OCI-LY7 (cell line): ENCODE data around the gene YLPM1. TPM values are rescaled to one million over a fixed set of nuclear protein-coding genes. Genes with fewer than 3 reads are reported as not detected.

Experiments
- BruUV-seq: library from RNA; stranded (reverse); fragments of 400-500 nt; replicated peaks from 2 replicates; lab custom pipeline; 2021; lab: Mats Ljungman, UMichigan
- CTCF ChIA-PET: fragments of 300-600 bp; sonication (Branson Sonifier 250); formaldehyde crosslinking; loops from one replicate; lab custom pipeline; 2022; ENCODE audit warnings: antibody characterized with exemption; ENCODE audit not compliant: unreplicated experiment; lab: Charles Lee
- POLR2A ChIA-PET: fragments of 300-600 bp; sonication (Branson Sonifier 250); formaldehyde crosslinking; loops from one replicate; lab custom pipeline; 2022; ENCODE audit warnings: antibody characterized with exemption; lab: Charles Lee
- DNase-seq: peaks from one replicate; pipeline ENCODE4 v3.0.0-alpha.2; 2015; ENCODE audit warnings: low spot score
- H2AFZ ChIP-seq: fragments of 200-600 bp; sonication (generic), shearing (Covaris generic); 2 replicates; pipeline ENCODE4 v1.6.1; 2014; ENCODE audit warnings: mild to moderate bottlenecking, antibody characterized with exemption, low read length, moderate library complexity
- H3K27ac ChIP-seq: fragments of 200-600 bp; sonication (generic); 2 replicates; pipeline ENCODE4 v1.5.1; 2014; ENCODE audit warnings: mixed run types, low read depth, mild to moderate bottlenecking, moderate library complexity, low read length, inconsistent platforms; ENCODE audit not compliant: poor library complexity, severe bottlenecking
- H3K36me3 ChIP-seq: fragments of 200-600 bp; sonication (generic); 2 replicates; pipeline ENCODE4 v1.6.1; 2014; ENCODE audit warnings: mild to moderate bottlenecking, antibody characterized with exemption, low read length, moderate library complexity, mixed read lengths; ENCODE audit not compliant: insufficient read depth
- H3K4me1 ChIP-seq: fragments of 200-600 bp; sonication (generic); 2 replicates; pipeline ENCODE4 v1.5.1; 2014; ENCODE audit warnings: mild to moderate bottlenecking, low read length; ENCODE audit not compliant: insufficient read depth, poor library complexity, severe bottlenecking
- H3K4me2 ChIP-seq: fragments of 200-600 bp; sonication (generic); 2 replicates; pipeline ENCODE4 v1.6.1; 2014; ENCODE audit warnings: mild to moderate bottlenecking, low read length
- H3K4me3 ChIP-seq: fragments of 200-600 bp; sonication (generic); 2 replicates; pipeline ENCODE4 v1.5.1; 2014; ENCODE audit warnings: mild to moderate bottlenecking, low read depth, low read length; ENCODE audit not compliant: poor library complexity, severe bottlenecking
- H3K79me2 ChIP-seq: fragments of 200-600 bp; sonication (generic); 2 replicates; pipeline ENCODE4 v1.6.1; 2016; ENCODE audit warnings: low read depth, mild to moderate bottlenecking, low read length, moderate library complexity, mixed read lengths; ENCODE audit not compliant: insufficient read depth
- H3K9me2 ChIP-seq: fragments of 200-600 bp; sonication (generic); 2 replicates; pipeline ENCODE4 v1.6.1; 2016; ENCODE audit warnings: mild to moderate bottlenecking, low read length, mixed read lengths; ENCODE audit not compliant: insufficient read depth
- H3K9me3 ChIP-seq: fragments of 200-600 bp; sonication (generic); 2 replicates; pipeline ENCODE4 v1.6.1; 2014; ENCODE audit warnings: mild to moderate bottlenecking, mixed run types, low read length, mixed read lengths
- H4K20me1 ChIP-seq: fragments of 200-600 bp; sonication (generic); 2 replicates; pipeline ENCODE4 v1.6.1; 2014; ENCODE audit warnings: mild to moderate bottlenecking, antibody characterized with exemption, low read length, moderate library complexity, mixed read lengths; ENCODE audit not compliant: insufficient read depth
- CTCF ChIP-seq: fragments of 200-600 bp; sonication (generic); conservative IDR thresholded peaks from 2 replicates; pipeline ENCODE4 v1.5.1; 2014; ENCODE audit warnings: mild to moderate bottlenecking, antibody characterized with exemption, low read length, moderate library complexity, mixed read lengths
- EZH2phosphoT487 ChIP-seq: fragments of 200-600 bp; sonication (generic); IDR thresholded peaks from 2 replicates; pipeline ENCODE4 v1.6.1; 2018; ENCODE audit warnings: low read depth, borderline replicate concordance, mild to moderate bottlenecking, mixed run types, antibody characterized with exemption, low read length, moderate library complexity, mixed read lengths
- intact Hi-C: fragments of 100-400 bp; cut with micrococcal nuclease; formaldehyde crosslinking; loops from one replicate; pipeline ENCODE4 v1.10.0; 2022; ENCODE audit not compliant: unreplicated experiment
- total RNA-seq, 2 experiments: library from RNA; depleted of rRNA in 1 of 2; stranded (reverse); fragments of >200 nt in 1 of 2; shearing (Covaris generic) in 1 of 2; gene quantifications; 2 replicates each; pipeline ENCODE4 v1.2.3, GENCODE V29; 2014 to 2022

The YLPM1 gene
- total RNA-seq, 2 experiments from 2014 or later: 45.2 to 101 TPM

DNA sequence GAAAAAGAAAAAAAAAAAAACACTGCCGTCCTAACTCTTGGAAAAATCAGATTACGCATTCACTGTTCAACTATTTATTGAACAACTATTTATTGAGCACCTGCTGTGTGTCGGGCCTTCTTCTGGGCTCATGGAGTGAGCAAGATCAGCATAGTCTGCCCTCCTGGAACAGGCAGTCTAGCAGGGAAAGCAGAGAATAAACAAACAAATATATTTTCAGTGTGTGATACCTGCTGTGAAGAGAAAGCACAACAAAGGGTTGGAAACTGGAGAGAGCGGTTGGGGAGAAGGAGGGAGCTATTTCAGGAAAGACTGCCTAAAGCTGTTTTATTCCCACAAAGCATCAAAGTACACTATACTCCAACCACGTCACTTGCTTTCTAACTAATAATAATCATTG is 102.0 kb downstream of the YLPM1 start:
- TF ChIP-seq CTCF: no peak
- Histone ChIP-seq H3K4me2 (no peak overlapping the region), H3K79me2 (no peaks in the 10 kb centered on the region), H4K20me1 (no peaks in the 10 kb centered on the region), H3K27ac (no peak overlapping the region), H2AFZ (no peak overlapping the region), H3K4me1 (no peaks in the 10 kb centered on the region), H3K4me3 (no peak overlapping the region), H3K9me3 (no peaks in the 10 kb centered on the region), H3K9me2 (no peaks in the 10 kb centered on the region), H3K36me3 (no peaks in the 10 kb centered on the region)
- no peak for DNase-seq
- POLR2A ChIA-PET: interaction anchor here (0.7 to 1.1 kb wide), 2 partner anchors 8 to 10 kb away, joined by 3 to 4 read pairs; no protein-coding TSS in a partner anchor
- intact Hi-C loops: loop anchor here (10.0 kb wide), 1 partner anchor 440 kb away; no protein-coding TSS in a partner anchor
- no TSS peak for BruUV-seq
- CTCF ChIA-PET: no interaction called here

GRCh38 chr14:74866708-74867389 is 103.7 kb downstream of the YLPM1 start:
- TF ChIP-seq EZH2phosphoT487: no peak
- TF ChIP-seq CTCF: no peak
- no peak overlapping the region for H3K4me2 ChIP-seq
- H3K9me2 ChIP-seq: no peaks in the 10 kb centered on the region
- no peaks in the 10 kb centered on the region for H3K79me2 ChIP-seq
- no peaks in the 10 kb centered on the region for H3K36me3 ChIP-seq
- H3K9me3 ChIP-seq: no peaks in the 10 kb centered on the region
- no peak overlapping the region for H3K27ac ChIP-seq
- no peak overlapping the region for H3K4me3 ChIP-seq
- CTCF ChIA-PET: interaction anchor here (1.4 kb wide), 1 partner anchor 38 kb away, joined by 4 read pairs; no protein-coding TSS in a partner anchor
- intact Hi-C loops: loop anchor here (10.0 kb wide), 1 partner anchor 438 kb away; no protein-coding TSS in a partner anchor
- DNase-seq: no peak
- no TSS peak for BruUV-seq
- POLR2A ChIA-PET: interaction anchor here (0.6 to 1.6 kb wide), 3 partner anchors 25 to 435 kb away, joined by 3 to 5 read pairs (median 4); partner anchors contain the start of gene RPS6KL1
- no peak overlapping the region for H2AFZ ChIP-seq
- no peaks in the 10 kb centered on the region for H3K4me1 ChIP-seq
- H4K20me1 ChIP-seq: no peaks in the 10 kb centered on the region

DNA sequence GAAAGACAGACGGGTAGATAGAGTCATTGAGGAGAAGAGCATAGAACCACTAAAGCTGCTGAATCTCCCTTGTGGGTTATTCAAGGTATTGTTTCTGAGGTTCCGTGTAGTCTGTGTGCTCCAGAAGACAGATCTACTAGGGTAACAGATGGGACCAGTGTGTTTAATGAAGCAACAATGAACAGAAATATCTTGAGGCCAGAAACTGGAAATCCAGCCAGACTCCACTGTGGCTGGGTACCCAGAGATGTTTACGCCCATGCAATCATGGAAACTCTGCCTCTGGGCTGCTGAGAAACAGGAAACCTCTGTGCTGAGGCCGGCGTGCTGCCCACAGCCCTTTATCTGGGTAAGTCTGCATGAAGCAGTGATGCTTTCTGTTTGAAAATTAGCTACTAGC is 104.6 kb downstream of the YLPM1 start:
- Histone ChIP-seq H3K9me2 (no peaks in the 10 kb centered on the region), H3K4me3 (no peak overlapping the region), H3K9me3 (no peaks in the 10 kb centered on the region), H3K4me2 (0 out of 2 replicates have a peak overlapping the region, but pooled peaks have one; percentile 11), H3K79me2 (no peaks in the 10 kb centered on the region), H2AFZ (peak overlapping the region; percentile 47; the same call in 1 of the 2 replicates), H3K4me1 (no peaks in the 10 kb centered on the region), H4K20me1 (no peaks in the 10 kb centered on the region), H3K36me3 (no peaks in the 10 kb centered on the region), H3K27ac (no peak overlapping the region)
- no TSS peak for BruUV-seq
- ChIA-PET POLR2A (interaction anchor here (0.7 to 2.1 kb wide), 6 partner anchors 11 to 56 kb away, joined by 3 to 11 read pairs (median 4); partner anchors contain the start of gene RPS6KL1), CTCF (interaction anchor here (1.4 kb wide), 1 partner anchor 37 kb away, joined by 4 read pairs; no protein-coding TSS in a partner anchor)
- no peak for TF ChIP-seq EZH2phosphoT487
- TF ChIP-seq CTCF: no peak
- no peak for DNase-seq
- intact Hi-C loops: loop anchor here (10.0 kb wide), 1 partner anchor 437 kb away; no protein-coding TSS in a partner anchor
